ENCODE data around the gene RELN.
"Not testable (repeated sequence)": the region's sequence is repeated elsewhere in the genome, so short reads cannot be mapped to it uniquely, and the experiment has no call there.

RELN gene

GRCh38 chr7:103989200-103989784, at the start of gene RELN:
Gene RELN (minus strand): TSS chr7:103989658. CDS start chr7:103989356, 302 bp downstream.
- DNase-seq, result no peak

GRCh38 chr7:104038136-104038535, 48.7 kb upstream of the RELN start:
- no peak for DNase-seq

- DNase-seq, result not testable (repeated sequence)
Measured at GRCh38 chr7:104036889-104037288, 47.4 kb upstream of the RELN start.

- DNase-seq, result no peak
Measured at GRCh38 chr7:104035351-104035750, 45.9 kb upstream of the RELN start.

- no peak for DNase-seq
Measured at GRCh38 chr7:104034679-104035078, 45.2 kb upstream of the RELN start.

- no peak for DNase-seq
Measured at GRCh38 chr7:104033837-104034236, 44.4 kb upstream of the RELN start.

GRCh38 chr7:104032486-104032885, 43.0 kb upstream of the RELN start:
- DNase-seq, result no peak

GRCh38 chr7:104029765-104030164, 40.3 kb upstream of the RELN start:
- no peak for DNase-seq

- DNase-seq, result no peak
Measured at GRCh38 chr7:104024632-104025031, 35.2 kb upstream of the RELN start.

GRCh38 chr7:104023100-104023499, 33.6 kb upstream of the RELN start:
- DNase-seq, result no peak

GRCh38 chr7:104018425-104018824, 29.0 kb upstream of the RELN start:
- DNase-seq, result no peak

GRCh38 chr7:104017001-104017400, 27.5 kb upstream of the RELN start:
- no peak for DNase-seq

- no peak for DNase-seq
Measured at GRCh38 chr7:104012835-104013234, 23.4 kb upstream of the RELN start.

- no peak for DNase-seq
Measured at GRCh38 chr7:104011829-104012228, 22.4 kb upstream of the RELN start.

GRCh38 chr7:104010052-104010909, 20.8 kb upstream of the RELN start:
- no peak for DNase-seq

- DNase-seq, result no peak
Measured at GRCh38 chr7:104008107-104008506, 18.6 kb upstream of the RELN start.

- DNase-seq, result no peak
Measured at GRCh38 chr7:104007614-104008013, 18.2 kb upstream of the RELN start.

- no peak for DNase-seq
Measured at GRCh38 chr7:104005197-104005596, 15.7 kb upstream of the RELN start.

- DNase-seq, result no peak
Measured at GRCh38 chr7:103996639-103997038, 7.2 kb upstream of the RELN start.

- DNase-seq, result no peak
Measured at GRCh38 chr7:103996017-103996551, 6.6 kb upstream of the RELN start.

- no peak for DNase-seq
Measured at GRCh38 chr7:103995554-103995953, 6.1 kb upstream of the RELN start.

GRCh38 chr7:103993551-103993950, 4.1 kb upstream of the RELN start:
- no peak for DNase-seq

- DNase-seq, result no peak
Measured at GRCh38 chr7:103991406-103991805, 1.9 kb upstream of the RELN start.

- DNase-seq, result no peak
Measured at GRCh38 chr7:103990991-103991390, 1.5 kb upstream of the RELN start.
